Measurements from ENCODE around the gene KDM5B. TPM values are rescaled to one million over a fixed set of nuclear protein-coding genes. Genes with fewer than 3 reads are reported as not detected.
"Not testable (repeated sequence)": the region's sequence is repeated elsewhere in the genome, so short reads cannot be mapped to it uniquely, and the experiment has no call there.

KDM5B gene
- total and polyA plus RNA-seq, 4 donors = 60.2 to 114 (median 74.1) TPM

DNA sequence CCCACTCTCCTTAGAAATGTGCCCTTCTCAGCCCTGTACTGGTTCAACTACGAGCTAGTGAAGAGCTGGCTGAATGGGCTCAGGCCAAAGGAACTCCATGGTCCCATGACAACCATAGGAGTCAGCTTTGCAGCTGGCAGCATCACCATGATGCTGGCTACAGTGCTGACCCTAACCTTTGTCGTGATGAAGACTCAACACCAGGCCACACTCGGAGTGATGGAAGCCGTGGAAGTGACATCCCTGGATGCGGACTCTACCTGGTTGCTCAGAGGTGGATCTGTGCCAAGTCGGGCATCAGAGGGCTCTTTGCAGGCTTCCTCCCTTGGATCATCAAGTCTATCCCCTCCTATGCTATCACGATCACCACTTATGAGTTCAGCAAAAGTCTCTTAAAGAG is 11.6 kb downstream of the KDM5B start:
- peaks cover 11% of the 10 kb centered on the region for H3K36me3 ChIP-seq (ENCODE audit: control insufficient read depth, insufficient read depth, low read length)
- H3K27ac ChIP-seq (ENCODE audit: low read depth, low read length) = no peak overlapping the region
- 92% methylated on average over 7 of the region's 7 CpGs for WGBS (ENCODE audit: insufficient coverage)
- peaks cover 8% of the 10 kb centered on the region for H3K4me1 ChIP-seq (ENCODE audit: control insufficient read depth, insufficient read depth, low read length)
- H3K27me3 ChIP-seq (ENCODE audit: control insufficient read depth, insufficient read depth, low read length) = no peaks in the 10 kb centered on the region
- no peaks in the 10 kb centered on the region for H3K9me3 ChIP-seq (ENCODE audit: control insufficient read depth, insufficient read depth, low read length)
- no peak overlapping the region for H3K4me3 ChIP-seq (ENCODE audit: low read depth, low read length)
- no peak for DNase-seq (ENCODE audit: low read depth in 4 of 6, low spot score in 6 of 6)

- H3K27me3 ChIP-seq (ENCODE audit: control insufficient read depth, insufficient read depth, low read length); H3K9me3 ChIP-seq (ENCODE audit: control insufficient read depth, insufficient read depth, low read length); DNase-seq (ENCODE audit: low read depth in 4 of 6, low spot score in 6 of 6); H3K4me3 ChIP-seq (ENCODE audit: low read depth, low read length); H3K36me3 ChIP-seq (ENCODE audit: control insufficient read depth, insufficient read depth, low read length); H3K27ac ChIP-seq (ENCODE audit: low read depth, low read length); H3K4me1 ChIP-seq (ENCODE audit: control insufficient read depth, insufficient read depth, low read length): not testable (repeated sequence)
- WGBS (ENCODE audit: insufficient coverage) = 86% methylated on average over 1 of the region's 6 CpGs
Observed at GRCh38 chr1:202794931-202795330, 13.3 kb downstream of the KDM5B start.

DNA sequence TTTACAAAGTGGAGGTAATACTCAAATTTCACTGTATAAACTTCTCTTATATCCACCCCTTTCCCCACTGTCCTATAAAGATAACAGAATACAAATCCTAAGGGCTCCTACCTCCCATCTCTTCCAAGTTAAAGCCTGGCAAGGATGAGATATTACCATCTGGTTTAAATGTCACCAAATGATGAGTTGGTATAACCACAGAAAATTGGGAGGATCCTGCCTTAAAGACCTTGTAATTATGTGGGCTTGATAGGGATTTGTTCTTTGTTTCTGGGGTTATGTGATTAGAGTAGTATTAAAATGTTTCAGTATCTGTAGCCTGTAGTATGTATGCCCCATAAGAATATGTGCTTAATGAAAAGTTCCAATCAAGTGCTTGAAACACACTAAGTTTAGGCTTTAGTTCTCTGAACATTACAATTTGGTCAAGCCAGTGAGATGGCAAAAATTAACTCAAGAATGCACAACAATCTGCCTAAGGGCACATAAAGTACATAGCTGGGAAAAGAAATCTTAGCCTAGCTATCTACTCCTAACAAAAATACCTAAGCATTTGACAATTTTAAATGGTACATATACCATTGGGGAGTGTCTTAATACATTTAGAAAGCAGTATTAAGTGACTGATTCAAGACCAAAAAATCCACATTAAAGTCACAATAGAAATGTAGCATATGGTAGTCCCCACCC is 14.0 kb downstream of the KDM5B start:
- no peaks in the 10 kb centered on the region for H3K27me3 ChIP-seq (ENCODE audit: control insufficient read depth, insufficient read depth, low read length)
- peaks cover 8% of the 10 kb centered on the region for H3K4me1 ChIP-seq (ENCODE audit: control insufficient read depth, insufficient read depth, low read length)
- H3K9me3 ChIP-seq (ENCODE audit: control insufficient read depth, insufficient read depth, low read length) = no peaks in the 10 kb centered on the region
- no peak for DNase-seq (ENCODE audit: low read depth in 4 of 6, low spot score in 6 of 6)
- H3K36me3 ChIP-seq (ENCODE audit: control insufficient read depth, insufficient read depth, low read length) = peaks cover 9% of the 10 kb centered on the region
- no peak overlapping the region for H3K27ac ChIP-seq (ENCODE audit: low read depth, low read length)
- H3K4me3 ChIP-seq (ENCODE audit: low read depth, low read length) = no peak overlapping the region

DNA sequence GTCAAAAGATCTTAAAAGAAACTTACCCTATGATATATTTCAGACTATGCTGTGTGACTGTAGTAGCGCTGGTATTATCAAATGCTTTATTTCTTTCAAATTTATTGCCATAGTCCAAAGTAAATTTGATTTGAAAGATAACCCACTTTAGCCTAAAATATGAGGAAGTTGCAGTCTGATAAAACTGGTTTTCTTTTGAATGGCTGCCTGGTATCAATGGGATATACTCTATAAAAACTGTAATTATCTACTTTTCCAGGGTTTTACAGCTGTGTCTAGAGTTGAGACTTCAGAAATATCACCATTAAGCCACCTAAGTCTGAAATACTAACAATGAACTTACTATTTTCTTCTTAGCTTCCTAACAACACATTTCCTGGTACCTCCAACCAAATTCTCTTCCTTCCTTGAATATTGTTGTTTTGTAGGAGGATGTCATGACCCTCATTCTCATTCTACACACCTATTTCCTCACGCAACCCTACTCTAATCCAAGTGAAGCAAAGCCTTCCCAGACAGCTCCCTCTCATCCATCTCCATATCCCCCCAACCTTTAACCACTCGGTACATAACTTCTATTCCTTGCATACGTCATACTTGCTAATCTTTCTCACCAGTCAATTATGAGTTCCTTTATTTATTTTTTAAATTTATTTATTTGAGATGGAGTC is 17.0 kb downstream of the KDM5B start:
- Histone ChIP-seq H3K27me3 (ENCODE audit: control insufficient read depth, insufficient read depth, low read length) (no peaks in the 10 kb centered on the region), H3K4me3 (ENCODE audit: low read depth, low read length) (no peak overlapping the region), H3K9me3 (ENCODE audit: control insufficient read depth, insufficient read depth, low read length) (no peaks in the 10 kb centered on the region), H3K36me3 (ENCODE audit: control insufficient read depth, insufficient read depth, low read length) (no peaks in the 10 kb centered on the region), H3K27ac (ENCODE audit: low read depth, low read length) (no peak overlapping the region), H3K4me1 (ENCODE audit: control insufficient read depth, insufficient read depth, low read length) (no peaks in the 10 kb centered on the region)
- WGBS (ENCODE audit: insufficient coverage) = 100% methylated on average over 1 of the region's 4 CpGs
- DNase-seq (ENCODE audit: low read depth in 4 of 6, low spot score in 6 of 6) = no peak

DNA sequence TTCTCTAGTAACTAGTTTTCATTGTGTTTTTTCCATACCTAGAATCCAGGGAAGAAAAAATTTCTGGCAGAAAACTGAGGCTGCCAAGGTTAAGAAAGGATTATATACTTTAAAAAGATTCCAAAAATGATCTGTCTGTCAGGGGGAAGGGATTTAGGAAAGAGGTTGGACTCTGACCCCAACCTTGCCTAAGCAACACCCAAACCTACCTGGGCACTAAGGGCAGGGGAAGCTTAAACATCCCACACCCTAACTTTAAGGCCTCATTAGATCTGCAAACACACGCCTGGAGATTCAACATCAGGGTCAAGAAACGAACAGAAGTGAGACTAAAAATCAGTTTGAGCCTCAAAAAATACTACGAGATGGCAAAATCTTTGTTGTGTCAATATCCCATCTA is 19.4 kb downstream of the KDM5B start:
- no peak for DNase-seq (ENCODE audit: low read depth in 4 of 6, low spot score in 6 of 6)
- WGBS (ENCODE audit: insufficient coverage) = 80% methylated on average over 1 of the region's 3 CpGs
- no peak overlapping the region for H3K27ac ChIP-seq (ENCODE audit: low read depth, low read length)
- no peak overlapping the region for H3K4me3 ChIP-seq (ENCODE audit: low read depth, low read length)
- no peaks in the 10 kb centered on the region for H3K27me3 ChIP-seq (ENCODE audit: control insufficient read depth, insufficient read depth, low read length)
- H3K4me1 ChIP-seq (ENCODE audit: control insufficient read depth, insufficient read depth, low read length) = no peaks in the 10 kb centered on the region
- H3K9me3 ChIP-seq (ENCODE audit: control insufficient read depth, insufficient read depth, low read length) = no peaks in the 10 kb centered on the region
- no peaks in the 10 kb centered on the region for H3K36me3 ChIP-seq (ENCODE audit: control insufficient read depth, insufficient read depth, low read length)

DNA sequence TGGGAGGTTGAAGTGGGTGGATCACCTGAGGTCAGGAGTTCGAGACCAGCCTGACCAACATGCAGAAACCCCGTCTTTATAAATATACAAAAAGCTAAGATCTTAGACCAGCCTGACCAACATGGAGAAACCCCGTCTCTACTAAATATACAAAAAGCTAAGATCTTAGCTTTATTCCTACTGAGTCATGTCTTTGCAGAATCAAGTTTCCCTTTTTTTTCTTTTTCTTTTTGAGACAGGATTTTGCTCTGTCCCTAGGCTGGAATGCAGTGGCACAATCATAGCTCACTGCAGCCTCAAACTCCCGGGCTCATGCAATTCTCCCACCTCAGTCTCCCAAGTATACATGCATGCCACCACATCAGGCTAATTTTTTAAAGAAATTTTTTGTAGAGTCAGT is 21.4 kb downstream of the KDM5B start:
- H3K36me3 ChIP-seq (ENCODE audit: control insufficient read depth, insufficient read depth, low read length) = no peaks in the 10 kb centered on the region
- no peak overlapping the region for H3K27ac ChIP-seq (ENCODE audit: low read depth, low read length)
- no peak for DNase-seq (ENCODE audit: low read depth in 4 of 6, low spot score in 6 of 6)
- H3K27me3 ChIP-seq (ENCODE audit: control insufficient read depth, insufficient read depth, low read length) = no peaks in the 10 kb centered on the region
- no peak overlapping the region for H3K4me3 ChIP-seq (ENCODE audit: low read depth, low read length)
- WGBS (ENCODE audit: insufficient coverage) = 100% methylated on average over 2 of the region's 4 CpGs
- H3K9me3 ChIP-seq (ENCODE audit: control insufficient read depth, insufficient read depth, low read length) = no peaks in the 10 kb centered on the region
- H3K4me1 ChIP-seq (ENCODE audit: control insufficient read depth, insufficient read depth, low read length) = no peaks in the 10 kb centered on the region

DNA sequence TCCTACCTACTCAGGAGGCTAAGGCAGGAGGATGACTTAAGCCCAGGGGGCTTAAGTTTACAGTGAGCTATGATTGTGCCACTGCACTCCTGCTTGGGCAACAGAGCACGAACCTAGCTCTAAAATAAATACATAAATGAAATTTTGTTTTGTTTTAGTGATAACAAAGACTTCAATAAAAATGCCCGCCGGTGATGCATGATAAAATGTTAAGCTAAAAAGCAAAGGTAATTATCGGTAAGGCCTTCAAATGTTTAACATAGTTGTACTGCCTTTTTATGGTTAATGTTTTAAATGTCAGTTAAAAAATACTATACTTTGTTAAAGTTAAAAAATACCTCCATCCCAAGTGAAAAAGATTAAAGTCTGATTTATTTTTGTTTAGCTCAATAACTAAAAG is 27.0 kb downstream of the KDM5B start:
- no peak for DNase-seq (ENCODE audit: low read depth in 4 of 6, low spot score in 6 of 6)
- no CpG with 5 or more reads among the region's 4 CpGs for WGBS (ENCODE audit: insufficient coverage)
- Histone ChIP-seq H3K36me3 (ENCODE audit: control insufficient read depth, insufficient read depth, low read length) (peaks cover 5% of the 10 kb centered on the region), H3K9me3 (ENCODE audit: control insufficient read depth, insufficient read depth, low read length) (no peaks in the 10 kb centered on the region), H3K4me1 (ENCODE audit: control insufficient read depth, insufficient read depth, low read length) (no peaks in the 10 kb centered on the region), H3K27me3 (ENCODE audit: control insufficient read depth, insufficient read depth, low read length) (no peaks in the 10 kb centered on the region), H3K27ac (ENCODE audit: low read depth, low read length) (no peak overlapping the region), H3K4me3 (ENCODE audit: low read depth, low read length) (no peak overlapping the region)

DNA sequence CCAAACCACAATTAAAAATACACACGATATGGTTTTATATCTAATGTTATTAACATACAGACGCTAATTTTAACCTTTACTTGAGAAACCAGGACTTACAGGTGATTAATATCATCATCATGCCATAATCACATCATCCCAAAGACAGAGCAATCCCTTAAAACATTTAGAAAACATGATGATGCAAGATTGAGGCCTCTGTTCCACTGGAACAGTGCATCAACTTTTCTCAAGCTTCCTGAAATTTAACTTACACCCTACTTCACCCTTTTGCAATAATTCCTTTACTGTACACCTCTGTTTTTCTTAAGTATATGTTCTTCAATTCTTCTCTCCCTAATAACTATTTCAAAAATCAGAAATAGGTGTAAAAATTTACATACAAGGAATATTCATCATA is 38.1 kb downstream of the KDM5B start:
- WGBS (ENCODE audit: insufficient coverage) = no CpG with 5 or more reads among the region's 2 CpGs
- no peak for DNase-seq (ENCODE audit: low read depth in 4 of 6, low spot score in 6 of 6)
- no peak overlapping the region for H3K27ac ChIP-seq (ENCODE audit: low read depth, low read length)
- H3K4me3 ChIP-seq (ENCODE audit: low read depth, low read length) = no peak overlapping the region
- no peaks in the 10 kb centered on the region for H3K27me3 ChIP-seq (ENCODE audit: control insufficient read depth, insufficient read depth, low read length)
- H3K4me1 ChIP-seq (ENCODE audit: control insufficient read depth, insufficient read depth, low read length) = no peaks in the 10 kb centered on the region
- H3K9me3 ChIP-seq (ENCODE audit: control insufficient read depth, insufficient read depth, low read length) = no peaks in the 10 kb centered on the region
- H3K36me3 ChIP-seq (ENCODE audit: control insufficient read depth, insufficient read depth, low read length) = peaks cover 37% of the 10 kb centered on the region

DNA sequence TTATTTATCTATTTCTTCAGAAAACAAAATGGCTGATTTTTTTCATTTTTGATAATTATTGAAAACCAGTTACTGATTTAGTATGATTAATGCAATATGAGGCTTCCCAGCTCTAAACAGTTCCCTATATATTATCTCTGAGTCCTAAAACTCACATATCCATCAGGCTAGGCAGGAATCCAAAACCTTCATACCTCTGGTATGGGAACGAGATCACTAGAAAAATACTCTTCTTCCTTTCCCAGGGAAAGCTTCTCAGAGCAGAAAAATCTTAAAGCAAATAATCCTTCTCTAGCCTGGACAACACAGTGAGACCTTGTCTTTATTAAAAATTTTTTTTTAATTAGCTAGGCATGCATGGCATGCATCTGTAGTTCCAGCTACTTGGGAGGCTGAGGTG is 42.5 kb downstream of the KDM5B start:
- WGBS (ENCODE audit: insufficient coverage) = 100% methylated on average over 1 of the region's 1 CpG
- peaks cover 21% of the 10 kb centered on the region for H3K36me3 ChIP-seq (ENCODE audit: control insufficient read depth, insufficient read depth, low read length)

DNA sequence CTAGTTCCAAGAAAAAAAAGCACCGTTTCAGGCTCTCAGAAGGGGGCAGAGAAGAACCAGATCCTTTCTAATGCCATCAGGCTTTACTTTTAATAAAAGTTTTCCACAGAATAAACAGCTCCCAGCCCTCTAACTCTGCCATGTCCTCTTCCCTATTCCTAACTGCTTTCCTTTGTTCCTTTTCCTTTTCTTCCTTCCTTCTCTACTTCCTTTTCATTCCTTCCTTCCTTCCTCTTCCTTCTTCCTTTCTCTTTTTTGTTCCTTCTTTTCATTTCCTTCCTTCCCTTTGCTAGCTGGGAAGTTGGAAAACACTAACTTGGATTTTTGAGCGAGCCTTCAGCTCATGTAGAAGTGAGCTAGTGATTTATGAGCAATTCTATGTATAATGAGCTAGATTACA is 46.2 kb downstream of the KDM5B start:
- H3K27ac ChIP-seq (ENCODE audit: low read depth, low read length) = no peak overlapping the region
- H3K4me3 ChIP-seq (ENCODE audit: low read depth, low read length) = no peak overlapping the region
- DNase-seq (ENCODE audit: low read depth in 4 of 6, low spot score in 6 of 6) = no peak
- no peaks in the 10 kb centered on the region for H3K9me3 ChIP-seq (ENCODE audit: control insufficient read depth, insufficient read depth, low read length)
- WGBS (ENCODE audit: insufficient coverage) = no CpG with 5 or more reads among the region's 2 CpGs
- no peaks in the 10 kb centered on the region for H3K4me1 ChIP-seq (ENCODE audit: control insufficient read depth, insufficient read depth, low read length)
- H3K36me3 ChIP-seq (ENCODE audit: control insufficient read depth, insufficient read depth, low read length) = peaks cover 29% of the 10 kb centered on the region
- no peaks in the 10 kb centered on the region for H3K27me3 ChIP-seq (ENCODE audit: control insufficient read depth, insufficient read depth, low read length)

More for the DNA sequence above, 42.5 kb downstream of the KDM5B start:
- no peaks in the 10 kb centered on the region for H3K27me3 ChIP-seq (ENCODE audit: control insufficient read depth, insufficient read depth, low read length)
- no peak overlapping the region for H3K4me3 ChIP-seq (ENCODE audit: low read depth, low read length)
- no peaks in the 10 kb centered on the region for H3K4me1 ChIP-seq (ENCODE audit: control insufficient read depth, insufficient read depth, low read length)
- DNase-seq (ENCODE audit: low read depth in 4 of 6, low spot score in 6 of 6) = no peak
- H3K9me3 ChIP-seq (ENCODE audit: control insufficient read depth, insufficient read depth, low read length) = no peaks in the 10 kb centered on the region
- no peak overlapping the region for H3K27ac ChIP-seq (ENCODE audit: low read depth, low read length)

Data from spinal cord (tissue), 10 donors.